GM23248 (cell line): Measurements from ENCODE around the gene WFIKKN2. TPM values are rescaled to one million over a fixed set of nuclear protein-coding genes. Genes with fewer than 3 reads are reported as not detected.

Experiments
- DNase-seq: peaks from one replicate; pipeline ENCODE4 v3.0.0-alpha.2; 2015
- H2AFZ ChIP-seq: fragments of 200-600 bp; sonication (generic); 2 replicates; pipeline ENCODE4 v1.6.1; 2016; ENCODE audit warnings: antibody characterized with exemption
- H3F3A ChIP-seq: fragments of 200-600 bp; sonication (generic); 2 replicates; pipeline ENCODE4 v1.6.1; 2016; ENCODE audit warnings: mild to moderate bottlenecking, antibody characterized with exemption, mixed run types; ENCODE audit not compliant: insufficient read depth
- H3K27ac ChIP-seq: fragments of 200-600 bp; sonication (generic); 2 replicates; pipeline ENCODE4 v1.5.1; 2016; ENCODE audit warnings: mild to moderate bottlenecking
- H3K27me3 ChIP-seq: fragments of 200-600 bp; sonication (generic); replicated peaks from 2 replicates; pipeline ENCODE4 v1.6.1; 2016; ENCODE audit warnings: mild to moderate bottlenecking; ENCODE audit not compliant: insufficient read depth
- H3K36me3 ChIP-seq: fragments of 200-600 bp; sonication (generic); 2 replicates; pipeline ENCODE4 v1.6.1; 2016; ENCODE audit warnings: low read depth, mild to moderate bottlenecking
- H3K4me1 ChIP-seq: fragments of 200-600 bp; sonication (generic); 2 replicates; pipeline ENCODE4 v1.6.1; 2016; ENCODE audit warnings: mild to moderate bottlenecking; ENCODE audit not compliant: insufficient read depth
- H3K4me2 ChIP-seq: fragments of 200-600 bp; sonication (generic); one replicate; pipeline ENCODE4 v1.6.1; 2016; ENCODE audit warnings: mild to moderate bottlenecking; ENCODE audit not compliant: unreplicated experiment
- H3K4me3 ChIP-seq: fragments of 200-600 bp; sonication (generic); 2 replicates; pipeline ENCODE4 v1.5.1; 2016; ENCODE audit warnings: mild to moderate bottlenecking
- H3K79me2 ChIP-seq: fragments of 200-600 bp; sonication (generic); 2 replicates; pipeline ENCODE4 v1.6.1; 2016; ENCODE audit warnings: mild to moderate bottlenecking; ENCODE audit not compliant: insufficient read depth
- H3K9ac ChIP-seq: fragments of 200-600 bp; sonication (generic); 2 replicates; pipeline ENCODE4 v1.6.1; 2016; ENCODE audit warnings: mild to moderate bottlenecking
- H3K9me2 ChIP-seq: fragments of 200-600 bp; sonication (generic); 2 replicates; pipeline ENCODE4 v1.6.1; 2016; ENCODE audit warnings: mixed run types, mild to moderate bottlenecking, moderate library complexity; ENCODE audit not compliant: insufficient read depth
- H3K9me3 ChIP-seq: fragments of 200-600 bp; sonication (generic); one replicate; pipeline ENCODE4 v1.6.1; 2017; ENCODE audit warnings: low read depth
- H4K20me1 ChIP-seq: fragments of 200-600 bp; sonication (generic); 2 replicates; pipeline ENCODE4 v1.6.0; 2016; ENCODE audit not compliant: insufficient read depth
- EZH2 ChIP-seq: fragments of 200-600 bp; sonication (generic); IDR thresholded peaks from 2 replicates; pipeline ENCODE4 v1.6.1; 2018; ENCODE audit warnings: antibody characterized with exemption, mild to moderate bottlenecking; ENCODE audit not compliant: insufficient read depth, poor library complexity, severe bottlenecking
- EZH2phosphoT487 ChIP-seq: fragments of 200-600 bp; sonication (generic); IDR thresholded peaks from 2 replicates; pipeline ENCODE4 v1.6.1; 2018; ENCODE audit warnings: antibody characterized with exemption, moderate library complexity, mild to moderate bottlenecking, low read depth; ENCODE audit not compliant: insufficient read depth
- WGBS, 2 experiments: methylation state at CpG; one replicate each; pipeline ENCODE4 v1.1.6; 2015 to 2017; ENCODE audit warnings: low lambda C conversion rate in 2 of 2, low coverage in 1 of 2; ENCODE audit errors: missing lambda C conversion rate in 2 of 2; 5-methylcytosine and 5-hydroxymethylcytosine counted together
- in situ Hi-C: fragments of 300-500 bp; cut with MboI; formaldehyde crosslinking; loops from 2 replicates; pipeline ENCODE4 v1.15.0; 2020
- polyA plus RNA-seq: library from polyadenylated mRNA; unstranded; fragments of >200 nt; fragmentation: Nextera tagmentation; extraction: Ambion mirVana; gene quantifications from 2 replicates; pipeline ENCODE4 v1.2.1, GENCODE V29; 2016
- total RNA-seq: library from RNA; depleted of rRNA; stranded (reverse); fragments of >200 nt; shearing (Covaris generic); gene quantifications from 2 replicates; pipeline ENCODE4 v1.2.3, GENCODE V29; 2014

Gene WFIKKN2
- total and polyA plus RNA-seq, 2 experiments from 2014 or later, result not detected

GRCh38 chr17:50817838-50818237, 17.5 kb upstream of the WFIKKN2 start:
- H4K20me1 ChIP-seq, result no peaks in the 10 kb centered on the region
- H3K27me3 ChIP-seq, result peaks cover 6% of the 10 kb centered on the region
- H3K9me2 ChIP-seq, result no peaks in the 10 kb centered on the region
- no peak overlapping the region for H3K9ac ChIP-seq
- H3K4me1 ChIP-seq, result no peaks in the 10 kb centered on the region
- no peak for TF ChIP-seq EZH2
- TF ChIP-seq EZH2phosphoT487, result no peak
- no peak overlapping the region for H3K27ac ChIP-seq
- WGBS, 2 experiments, result 20 to 23% methylated on average over 7 of the region's 7 CpGs
- H3K36me3 ChIP-seq, result no peaks in the 10 kb centered on the region
- no peaks in the 10 kb centered on the region for H3K9me3 ChIP-seq
- no peak overlapping the region for H3K4me2 ChIP-seq
- in situ Hi-C loops, result no loop called here
- DNase-seq, result peak; percentile 50
- H3K4me3 ChIP-seq, result no peak overlapping the region
- H2AFZ ChIP-seq, result no peak overlapping the region
- no peaks in the 10 kb centered on the region for H3K79me2 ChIP-seq
- H3F3A ChIP-seq, result no peaks in the 10 kb centered on the region

- no peak for DNase-seq
- Histone ChIP-seq H3K79me2 (no peaks in the 10 kb centered on the region), H3K27ac (no peak overlapping the region), H3F3A (no peaks in the 10 kb centered on the region), H3K9me2 (no peaks in the 10 kb centered on the region), H3K4me1 (no peaks in the 10 kb centered on the region), H3K9me3 (no peaks in the 10 kb centered on the region), H3K27me3 (peaks cover 6% of the 10 kb centered on the region), H3K9ac (no peak overlapping the region), H4K20me1 (no peaks in the 10 kb centered on the region), H2AFZ (no peak overlapping the region), H3K36me3 (no peaks in the 10 kb centered on the region), H3K4me2 (no peak overlapping the region), H3K4me3 (no peak overlapping the region)
- in situ Hi-C loops, result no loop called here
- WGBS, 2 experiments, result 65 to 69% methylated on average over 4 of the region's 4 CpGs
- TF ChIP-seq EZH2 (no peak), EZH2phosphoT487 (no peak)
These were observed 17.1 kb upstream of the WFIKKN2 start for GRCh38 chr17:50818261-50818660.

GRCh38 chr17:50818921-50819657, 16.3 kb upstream of the WFIKKN2 start:
- H3K9me3 ChIP-seq, result no peaks in the 10 kb centered on the region
- no peak overlapping the region for H3K4me3 ChIP-seq
- 57 to 64% methylated on average over 6 of the region's 6 CpGs for WGBS, 2 experiments
- H2AFZ ChIP-seq, result no peak overlapping the region
- H3K9ac ChIP-seq, result no peak overlapping the region
- no peaks in the 10 kb centered on the region for H3K4me1 ChIP-seq
- no peaks in the 10 kb centered on the region for H3K36me3 ChIP-seq
- no peaks in the 10 kb centered on the region for H3K79me2 ChIP-seq
- DNase-seq, result no peak
- TF ChIP-seq EZH2phosphoT487 (no peak), EZH2 (no peak)
- H3K4me2 ChIP-seq, result no peak overlapping the region
- no peaks in the 10 kb centered on the region for H3K9me2 ChIP-seq
- no peaks in the 10 kb centered on the region for H3F3A ChIP-seq
- in situ Hi-C loops, result no loop called here
- H3K27ac ChIP-seq, result no peak overlapping the region
- no peaks in the 10 kb centered on the region for H4K20me1 ChIP-seq
- H3K27me3 ChIP-seq, result peaks cover 6% of the 10 kb centered on the region

- Histone ChIP-seq H3K4me3 (no peak overlapping the region), H3K9me2 (no peaks in the 10 kb centered on the region), H3K4me1 (no peaks in the 10 kb centered on the region), H4K20me1 (no peaks in the 10 kb centered on the region), H3K27ac (no peak overlapping the region), H2AFZ (no peak overlapping the region), H3F3A (no peaks in the 10 kb centered on the region), H3K36me3 (no peaks in the 10 kb centered on the region), H3K79me2 (no peaks in the 10 kb centered on the region), H3K9me3 (no peaks in the 10 kb centered on the region), H3K4me2 (no peak overlapping the region), H3K27me3 (peaks cover 6% of the 10 kb centered on the region), H3K9ac (no peak overlapping the region)
- 69 to 70% methylated on average over 10 of the region's 10 CpGs for WGBS, 2 experiments
- in situ Hi-C loops, result no loop called here
- TF ChIP-seq EZH2phosphoT487, result no peak
- TF ChIP-seq EZH2, result no peak
- DNase-seq, result no peak
These were observed 14.7 kb upstream of the WFIKKN2 start for GRCh38 chr17:50820651-50821050.
